ENCODE measurements around the gene ALDH4A1. TPM values are rescaled to one million over a fixed set of nuclear protein-coding genes. Genes with fewer than 3 reads are reported as not detected.
"Not testable (repeated sequence)": the region's sequence is repeated elsewhere in the genome, so short reads cannot be mapped to it uniquely, and the experiment has no call there.

The ALDH4A1 gene
- total RNA-seq, 2 donors from 2014 or later, result 4.4 to 5.7 TPM

DNA sequence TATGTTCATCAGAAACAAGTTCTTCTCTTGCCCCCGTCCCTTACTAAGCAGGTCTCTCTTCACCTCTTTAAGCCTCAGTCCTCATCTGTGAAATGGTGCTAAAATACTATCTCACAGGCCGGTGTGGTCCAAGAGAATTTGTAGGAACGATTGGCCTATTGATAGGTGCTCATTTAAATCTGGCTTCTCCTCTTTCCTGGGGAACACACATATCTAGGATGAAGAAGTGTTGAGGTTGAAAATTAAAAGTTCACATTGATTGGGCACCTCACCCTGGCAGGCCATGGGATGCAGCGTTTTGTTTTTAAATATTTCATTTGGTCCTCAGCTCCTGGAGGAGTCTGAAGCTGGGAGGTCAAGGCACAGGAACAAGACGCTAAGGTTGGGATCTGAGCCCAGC, 34.0 kb downstream of the ALDH4A1 start:
- H3K9me3 Mint-ChIP-seq, result no peaks in the 10 kb centered on the region
- ATAC-seq (no peak), DNase-seq (ENCODE audit: low spot score) (no peak)
- no peak overlapping the region for H3K4me3 Mint-ChIP-seq
- peaks cover 5 to 9% of the 10 kb centered on the region in 2 donors for H3K27me3 Mint-ChIP-seq
- no peak overlapping the region for H3K27ac Mint-ChIP-seq
- H3K4me1 Mint-ChIP-seq (ENCODE audit: low read depth in 2 of 2), result no peaks in the 10 kb centered on the region
- no peaks in the 10 kb centered on the region for H3K36me3 Mint-ChIP-seq

DNA sequence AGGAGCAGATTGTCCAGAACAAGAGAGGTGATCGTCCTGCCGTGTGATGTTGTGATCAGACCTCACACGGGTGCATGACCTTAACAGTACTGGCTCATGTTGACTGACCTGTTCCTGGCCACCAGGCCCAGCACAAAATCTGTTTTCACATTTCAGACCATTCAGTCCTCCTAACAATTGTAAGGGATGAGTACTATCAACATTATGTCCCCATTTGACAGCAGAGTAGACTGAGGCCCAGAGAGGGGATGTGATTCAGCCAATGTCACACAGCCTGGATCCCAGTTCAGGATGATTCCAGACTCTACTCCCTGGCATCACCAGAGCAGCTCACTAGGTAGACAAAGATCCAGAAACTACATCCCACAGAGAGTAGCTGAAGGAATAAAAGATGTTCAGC, 35.5 kb downstream of the ALDH4A1 start:
- H3K4me1 Mint-ChIP-seq (ENCODE audit: low read depth in 2 of 2), result no peaks in the 10 kb centered on the region
- H3K27ac Mint-ChIP-seq, result no peak overlapping the region
- no peaks in the 10 kb centered on the region for H3K36me3 Mint-ChIP-seq
- H3K9me3 Mint-ChIP-seq, result no peaks in the 10 kb centered on the region
- ATAC-seq, result no peak
- peaks cover 5 to 9% of the 10 kb centered on the region in 2 donors for H3K27me3 Mint-ChIP-seq
- H3K4me3 Mint-ChIP-seq, result no peak overlapping the region
- DNase-seq (ENCODE audit: low spot score), result no peak

DNA sequence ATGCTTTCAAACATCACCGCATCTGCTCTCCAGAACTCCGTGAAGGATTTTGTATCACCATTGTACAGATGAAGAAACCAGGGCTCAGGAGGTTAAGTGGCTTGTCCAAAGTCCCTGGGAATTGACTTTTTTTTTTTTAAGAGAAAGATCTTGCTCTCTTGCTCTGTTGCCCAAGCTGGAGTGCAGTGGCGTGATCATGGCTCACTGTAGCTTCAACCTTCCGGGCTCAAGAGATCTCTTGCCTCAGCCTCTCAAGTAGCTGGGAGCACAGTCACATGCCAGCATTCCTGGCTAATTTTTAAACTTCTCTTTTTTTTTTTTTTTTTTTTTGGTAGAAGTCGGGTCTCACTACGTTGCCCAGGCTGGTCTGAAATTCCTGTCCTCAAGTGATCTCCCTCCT, 36.0 kb downstream of the ALDH4A1 start:
- ATAC-seq, result no peak

DNA sequence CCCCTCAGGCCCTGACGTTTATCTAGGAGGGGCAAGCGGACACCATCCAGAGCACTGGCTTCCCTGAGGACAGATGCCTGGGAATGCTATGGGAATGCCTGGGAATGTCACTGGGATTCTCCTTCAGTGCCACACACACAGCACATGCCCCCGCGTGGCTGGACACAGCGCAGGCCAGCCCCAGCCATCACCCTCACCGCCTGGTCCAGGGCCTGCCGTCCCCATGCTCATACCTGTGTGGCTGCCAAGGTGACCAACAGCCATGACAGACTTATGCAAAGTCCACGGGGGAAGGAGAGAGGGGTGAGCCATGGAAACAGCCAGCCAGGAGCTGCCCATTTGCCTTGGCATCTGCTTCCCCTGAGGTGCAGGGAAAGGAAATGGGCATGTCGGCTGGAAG, 37.2 kb downstream of the ALDH4A1 start:
- DNase-seq (ENCODE audit: low spot score), result no peak
- Mint-ChIP-seq H3K36me3 (no peaks in the 10 kb centered on the region), H3K4me3 (no peak overlapping the region), H3K4me1 (ENCODE audit: low read depth in 2 of 2) (no peaks in the 10 kb centered on the region), H3K27ac (no peak overlapping the region), H3K9me3 (no peaks in the 10 kb centered on the region), H3K27me3 (peaks cover 5 to 9% of the 10 kb centered on the region in 2 donors)
- ATAC-seq, result no peak

More for the DNA sequence above, 36.0 kb downstream of the ALDH4A1 start:
- Mint-ChIP-seq H3K4me3 (no peak overlapping the region), H3K27me3 (peaks cover 5 to 9% of the 10 kb centered on the region in 2 donors), H3K4me1 (ENCODE audit: low read depth in 2 of 2) (no peaks in the 10 kb centered on the region), H3K9me3 (no peaks in the 10 kb centered on the region), H3K27ac (no peak overlapping the region), H3K36me3 (no peaks in the 10 kb centered on the region)
- DNase-seq (ENCODE audit: low spot score), result no peak

DNA sequence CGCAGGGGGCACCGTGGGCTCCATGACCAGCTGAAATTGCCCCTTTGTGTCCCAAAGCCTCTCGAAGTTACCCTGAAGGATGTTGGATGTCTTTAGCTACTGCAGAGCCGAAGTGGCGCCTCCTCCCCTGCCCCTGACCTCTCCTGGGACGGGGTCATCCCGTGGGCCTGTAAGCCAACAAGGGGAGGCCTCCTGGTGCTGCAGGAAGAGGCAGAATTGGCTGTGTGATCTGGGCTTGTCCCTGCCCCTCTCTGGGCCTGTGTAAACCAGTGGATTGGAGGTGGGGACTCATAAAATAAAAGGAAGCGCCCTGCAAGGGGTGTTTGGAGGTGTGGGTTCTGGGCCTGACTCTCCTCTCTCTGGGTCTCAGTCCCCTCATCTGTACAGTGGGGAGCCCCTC, 40.8 kb downstream of the ALDH4A1 start:
- peaks cover 1 to 4% of the 10 kb centered on the region in 2 donors for H3K27me3 Mint-ChIP-seq
- H3K36me3 Mint-ChIP-seq, result no peaks in the 10 kb centered on the region
- H3K4me1 Mint-ChIP-seq (ENCODE audit: low read depth in 2 of 2), result no peaks in the 10 kb centered on the region
- H3K9me3 Mint-ChIP-seq, result no peaks in the 10 kb centered on the region
- DNase-seq (ENCODE audit: low spot score) (no peak), ATAC-seq (no peak)
- H3K4me3 Mint-ChIP-seq, result no peak overlapping the region
- no peak overlapping the region for H3K27ac Mint-ChIP-seq

DNA sequence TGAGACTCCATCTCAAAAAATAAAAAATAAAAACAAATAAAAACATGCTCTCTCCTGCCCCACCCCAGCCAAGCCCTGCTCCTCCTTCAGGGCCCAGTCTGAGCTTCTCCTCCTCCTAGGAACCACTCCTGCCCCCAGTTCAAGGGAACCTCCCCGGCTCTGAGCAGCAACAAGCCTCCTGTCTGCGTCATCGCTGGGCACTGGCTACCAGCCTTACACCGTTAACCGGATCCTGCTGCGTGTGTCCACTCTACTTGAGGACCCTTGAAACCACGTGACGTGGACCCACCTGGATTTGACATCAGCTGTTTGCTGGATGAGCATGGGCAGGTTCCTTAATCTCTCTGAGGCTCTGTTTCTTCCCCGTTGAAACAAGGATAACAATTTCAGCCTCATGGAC, 41.3 kb downstream of the ALDH4A1 start:
- no peaks in the 10 kb centered on the region for H3K4me1 Mint-ChIP-seq (ENCODE audit: low read depth in 2 of 2)
- no peaks in the 10 kb centered on the region for H3K9me3 Mint-ChIP-seq
- peaks cover 3 to 4% of the 10 kb centered on the region in 2 donors for H3K27me3 Mint-ChIP-seq
- no peak overlapping the region for H3K27ac Mint-ChIP-seq
- no peak overlapping the region for H3K4me3 Mint-ChIP-seq
- no peaks in the 10 kb centered on the region for H3K36me3 Mint-ChIP-seq
- ATAC-seq (no peak), DNase-seq (ENCODE audit: low spot score) (no peak)

DNA sequence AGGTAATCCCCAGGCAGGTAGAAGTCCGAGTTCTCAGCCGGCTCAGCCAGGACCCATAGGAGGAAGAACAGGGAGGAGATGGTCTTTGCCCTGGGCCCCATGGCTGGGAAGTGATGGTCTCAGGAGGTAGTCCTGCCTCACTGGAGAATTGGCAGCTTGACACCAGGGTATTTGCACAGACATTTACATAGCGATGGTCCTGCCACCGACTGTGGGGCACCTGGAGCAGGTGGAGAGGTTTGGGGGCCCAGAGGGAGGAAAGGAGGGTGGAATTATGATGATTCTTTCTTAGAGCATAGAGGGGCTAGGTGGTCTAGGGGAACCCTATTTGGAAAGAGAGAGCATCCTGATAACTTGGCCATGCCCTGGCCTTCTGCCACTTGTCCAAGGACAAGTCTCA, 42.8 kb downstream of the ALDH4A1 start, which contains the start of gene TAS1R2:
Gene TAS1R2, minus strand, starts transcription at position 101 of the 400 bp plus-strand sequence. Its CDS starts 0 bp downstream, at position 101.
- Mint-ChIP-seq H3K4me1 (ENCODE audit: low read depth in 2 of 2) (no peaks in the 10 kb centered on the region), H3K27ac (no peak within 1 kb of the TSS), H3K36me3 (no peaks in the 10 kb centered on the region), H3K4me3 (no peak within 1 kb of the TSS), H3K9me3 (no peaks in the 10 kb centered on the region), H3K27me3 (peaks cover 8 to 10% of the 10 kb centered on the region in 2 donors)
- ATAC-seq, result no peak
- no peak for DNase-seq (ENCODE audit: low spot score)

DNA sequence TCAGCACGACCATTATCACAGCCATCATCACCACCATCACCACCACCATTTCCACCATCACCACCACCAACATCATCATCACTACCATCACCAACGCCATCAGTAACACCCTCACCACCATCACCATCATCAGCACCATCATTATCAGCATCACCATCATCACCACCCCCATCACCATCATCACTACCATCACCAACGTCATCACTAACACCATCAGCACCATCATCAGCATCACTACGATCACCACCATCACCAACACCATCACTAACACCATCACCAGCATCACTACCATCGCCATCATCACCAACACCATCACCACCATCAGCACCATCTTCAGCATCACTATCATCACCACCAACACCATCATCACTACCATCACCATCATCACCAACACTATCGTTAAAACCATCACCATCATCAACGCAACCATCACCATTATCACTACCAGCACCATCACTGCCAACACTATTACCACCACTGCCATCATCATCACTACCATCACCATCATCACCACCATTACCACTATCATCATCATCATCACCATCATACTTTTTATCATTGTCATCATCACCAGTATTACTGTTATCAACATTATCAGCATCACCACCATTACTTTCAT, 44.2 kb downstream of the ALDH4A1 start:
- Mint-ChIP-seq H3K27me3 (peaks cover 8 to 10% of the 10 kb centered on the region in 2 donors), H3K36me3 (no peaks in the 10 kb centered on the region), H3K4me3 (no peak overlapping the region), H3K4me1 (ENCODE audit: low read depth in 2 of 2) (no peaks in the 10 kb centered on the region), H3K27ac (no peak overlapping the region), H3K9me3 (no peaks in the 10 kb centered on the region)
- no peak for ATAC-seq
- no peak for DNase-seq (ENCODE audit: low spot score)

DNA sequence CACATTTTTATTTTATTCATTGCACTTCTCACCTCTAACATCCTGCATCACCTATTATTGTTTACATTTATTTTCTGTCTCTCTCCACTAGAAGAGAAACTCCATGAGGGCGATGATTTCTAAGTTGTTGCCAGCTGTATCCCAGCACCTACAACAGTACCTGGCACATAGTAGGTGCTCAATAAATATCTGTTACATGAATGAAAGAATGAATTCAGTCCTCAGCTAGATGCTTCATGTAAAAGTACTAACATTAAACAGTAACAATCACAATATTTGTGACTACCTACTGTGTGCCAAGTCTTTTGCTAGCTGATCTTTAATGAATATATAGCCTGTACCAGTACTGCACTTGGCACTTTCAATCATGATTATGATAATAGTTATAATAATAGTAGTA, 45.9 kb downstream of the ALDH4A1 start:
- ATAC-seq (no peak), DNase-seq (ENCODE audit: low spot score) (no peak)
- Mint-ChIP-seq H3K27ac (no peak overlapping the region), H3K4me3 (no peak overlapping the region), H3K9me3 (no peaks in the 10 kb centered on the region), H3K36me3 (no peaks in the 10 kb centered on the region), H3K27me3 (peaks cover 8 to 10% of the 10 kb centered on the region in 2 donors), H3K4me1 (ENCODE audit: low read depth in 2 of 2) (no peaks in the 10 kb centered on the region)

DNA sequence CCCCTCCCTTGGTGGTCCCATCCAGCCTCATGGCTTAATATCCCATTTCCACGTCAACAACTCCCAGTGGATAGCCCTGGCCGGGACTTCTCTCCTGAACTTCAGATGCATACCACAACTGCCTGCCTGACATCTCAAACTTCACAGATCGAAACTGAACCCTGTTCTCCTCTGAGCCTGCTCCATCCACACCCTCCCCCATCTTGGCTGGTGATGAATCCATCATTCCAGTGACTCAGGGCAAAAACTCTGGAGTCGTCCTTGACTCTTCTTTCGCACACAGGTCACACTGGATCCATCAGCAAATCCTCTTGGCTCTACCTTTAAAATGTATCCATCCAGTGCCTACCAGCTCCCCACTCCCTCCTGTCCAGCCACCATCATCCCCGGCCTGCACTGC, 46.8 kb downstream of the ALDH4A1 start:
- Mint-ChIP-seq H3K4me1 (ENCODE audit: low read depth in 2 of 2) (no peaks in the 10 kb centered on the region), H3K4me3 (no peak overlapping the region), H3K9me3 (no peaks in the 10 kb centered on the region), H3K27me3 (peaks cover 8 to 10% of the 10 kb centered on the region in 2 donors), H3K36me3 (no peaks in the 10 kb centered on the region), H3K27ac (no peak overlapping the region)
- DNase-seq (ENCODE audit: low spot score) (no peak), ATAC-seq (no peak)

DNA sequence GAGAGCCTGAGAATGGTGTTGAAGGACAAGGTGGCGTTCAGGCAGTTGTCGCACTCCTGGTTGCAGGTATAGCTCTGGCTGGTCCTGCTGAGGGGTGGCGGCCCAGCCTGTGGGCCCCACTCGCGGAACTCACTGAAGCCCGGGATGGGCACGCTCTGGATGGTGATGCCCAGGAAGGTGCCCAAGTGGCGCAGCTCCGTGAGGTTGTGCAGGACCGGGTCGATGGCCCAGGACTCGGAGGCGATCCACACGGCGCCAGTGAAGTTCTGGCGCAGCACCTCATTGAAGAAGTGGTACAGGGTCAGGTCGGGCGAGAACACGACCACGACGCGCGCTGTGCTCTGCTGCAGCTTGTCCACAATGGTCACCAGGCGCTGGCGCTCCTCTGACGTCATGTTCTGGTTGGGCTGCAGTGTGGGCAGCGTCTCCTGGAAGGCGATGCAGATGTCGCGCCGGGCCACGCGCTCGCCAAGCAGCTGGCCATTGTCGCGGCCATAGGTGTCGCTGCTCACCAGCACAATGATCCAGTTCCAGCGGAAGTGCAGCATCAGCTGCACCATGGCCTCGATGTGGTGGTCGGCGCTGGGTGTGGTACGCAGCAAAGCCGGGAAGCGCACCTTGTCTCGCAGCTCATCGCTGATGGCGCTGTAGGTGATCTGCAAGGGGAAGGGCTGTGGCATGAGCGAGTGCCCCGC, 47.9 kb downstream of the ALDH4A1 start:
- Mint-ChIP-seq H3K27me3 (peaks cover 8 to 10% of the 10 kb centered on the region in 2 donors), H3K4me3 (no peak overlapping the region), H3K36me3 (no peaks in the 10 kb centered on the region), H3K4me1 (ENCODE audit: low read depth in 2 of 2) (no peaks in the 10 kb centered on the region), H3K27ac (no peak overlapping the region), H3K9me3 (no peaks in the 10 kb centered on the region)
- ATAC-seq (peak in 1 of 2 donors; percentile 3), DNase-seq (ENCODE audit: low spot score) (no peak)

DNA sequence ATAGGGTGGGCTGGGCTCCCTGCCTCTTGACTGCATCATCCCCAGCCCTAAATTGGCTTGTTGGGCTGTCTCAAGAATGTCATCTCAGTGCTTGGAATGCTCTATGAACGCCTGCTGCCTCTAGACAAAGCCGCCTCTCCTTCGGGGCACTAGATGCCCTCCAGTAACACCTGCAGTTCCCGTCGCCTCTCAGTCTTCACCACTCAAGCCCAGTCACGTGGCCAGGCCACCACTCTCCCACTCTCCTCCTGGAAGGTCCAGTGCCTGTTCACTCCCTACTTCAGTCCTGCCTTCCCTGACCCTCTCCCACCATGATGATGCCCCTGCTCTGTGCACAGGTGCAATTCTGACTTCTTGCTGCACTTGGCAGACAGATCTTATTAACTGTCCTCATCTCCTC, 49.9 kb downstream of the ALDH4A1 start:
- Mint-ChIP-seq H3K9me3 (no peaks in the 10 kb centered on the region), H3K4me3 (no peak overlapping the region)

DNA sequence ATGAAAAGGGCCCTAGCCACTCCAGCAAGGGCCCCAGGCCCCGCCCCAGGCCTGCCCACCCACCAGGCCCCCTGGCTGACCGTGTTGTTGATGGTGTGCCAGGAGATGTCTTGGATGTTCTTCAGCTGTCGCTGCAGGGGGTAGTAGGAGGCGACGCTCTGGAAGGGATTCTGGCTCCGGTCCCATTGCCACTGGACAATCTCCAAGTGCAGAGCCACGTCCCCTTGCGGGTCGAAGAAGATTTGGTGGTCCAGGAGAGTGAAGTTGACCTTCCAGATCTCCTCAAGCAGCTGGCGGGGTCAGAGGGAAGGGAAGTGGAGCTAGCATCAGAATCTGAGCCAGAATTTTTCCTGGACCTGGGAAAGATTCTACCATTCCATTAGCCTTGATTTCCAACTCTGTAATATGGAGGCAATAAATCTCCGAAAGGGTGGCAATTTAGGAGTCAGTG, 53.1 kb downstream of the ALDH4A1 start:
- no peak for ATAC-seq
- no peak overlapping the region for H3K27ac Mint-ChIP-seq
- no peaks in the 10 kb centered on the region for H3K4me1 Mint-ChIP-seq (ENCODE audit: low read depth in 2 of 2)
- no peak for DNase-seq (ENCODE audit: low spot score)
- H3K4me3 Mint-ChIP-seq, result no peak overlapping the region
- H3K27me3 Mint-ChIP-seq, result no peaks in the 10 kb centered on the region
- peaks cover under 1% of the 10 kb centered on the region for H3K36me3 Mint-ChIP-seq
- H3K9me3 Mint-ChIP-seq, result peaks cover 1% of the 10 kb centered on the region

More for the DNA sequence above, 49.9 kb downstream of the ALDH4A1 start:
- ATAC-seq (no peak), DNase-seq (ENCODE audit: low spot score) (no peak)
- peaks cover 8 to 10% of the 10 kb centered on the region in 2 donors for H3K27me3 Mint-ChIP-seq
- H3K4me1 Mint-ChIP-seq (ENCODE audit: low read depth in 2 of 2), result no peaks in the 10 kb centered on the region
- H3K36me3 Mint-ChIP-seq, result no peaks in the 10 kb centered on the region
- H3K27ac Mint-ChIP-seq, result no peak overlapping the region

DNA sequence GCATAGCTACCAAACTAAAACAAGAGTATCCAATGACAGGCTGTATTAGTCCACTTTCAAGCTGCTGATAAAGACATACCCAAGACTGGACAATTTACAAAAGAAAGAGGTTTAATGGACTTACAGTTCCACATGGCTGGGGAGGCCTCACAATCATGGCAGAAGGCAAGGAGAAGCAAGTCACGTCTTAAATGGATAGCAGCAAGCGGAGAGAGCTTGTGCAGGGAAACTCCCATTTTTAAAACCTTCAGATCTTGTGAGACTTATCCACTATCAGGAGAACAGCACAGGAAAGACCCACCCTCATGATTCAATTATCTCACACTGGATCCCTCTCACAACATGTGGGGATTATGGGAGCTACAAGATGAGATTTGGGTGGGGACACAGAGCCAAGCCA, 54.6 kb downstream of the ALDH4A1 start:
- ATAC-seq; H3K36me3 Mint-ChIP-seq; H3K4me1 Mint-ChIP-seq (ENCODE audit: low read depth in 2 of 2); DNase-seq (ENCODE audit: low spot score); H3K9me3 Mint-ChIP-seq; H3K4me3 Mint-ChIP-seq; H3K27ac Mint-ChIP-seq: not testable (repeated sequence)
- peaks cover 0 to 11% of the 10 kb centered on the region in 2 donors for H3K27me3 Mint-ChIP-seq
